ENCODE measurements around the gene LTBP4.
A peak's percentile ranks its signal among the peaks of the same experiment; 100 is the strongest.

GRCh38 chr19:40594657-40595091 lies 6.5 kb upstream of the LTBP4 start:
- TF ChIP-seq, protein P1, sequence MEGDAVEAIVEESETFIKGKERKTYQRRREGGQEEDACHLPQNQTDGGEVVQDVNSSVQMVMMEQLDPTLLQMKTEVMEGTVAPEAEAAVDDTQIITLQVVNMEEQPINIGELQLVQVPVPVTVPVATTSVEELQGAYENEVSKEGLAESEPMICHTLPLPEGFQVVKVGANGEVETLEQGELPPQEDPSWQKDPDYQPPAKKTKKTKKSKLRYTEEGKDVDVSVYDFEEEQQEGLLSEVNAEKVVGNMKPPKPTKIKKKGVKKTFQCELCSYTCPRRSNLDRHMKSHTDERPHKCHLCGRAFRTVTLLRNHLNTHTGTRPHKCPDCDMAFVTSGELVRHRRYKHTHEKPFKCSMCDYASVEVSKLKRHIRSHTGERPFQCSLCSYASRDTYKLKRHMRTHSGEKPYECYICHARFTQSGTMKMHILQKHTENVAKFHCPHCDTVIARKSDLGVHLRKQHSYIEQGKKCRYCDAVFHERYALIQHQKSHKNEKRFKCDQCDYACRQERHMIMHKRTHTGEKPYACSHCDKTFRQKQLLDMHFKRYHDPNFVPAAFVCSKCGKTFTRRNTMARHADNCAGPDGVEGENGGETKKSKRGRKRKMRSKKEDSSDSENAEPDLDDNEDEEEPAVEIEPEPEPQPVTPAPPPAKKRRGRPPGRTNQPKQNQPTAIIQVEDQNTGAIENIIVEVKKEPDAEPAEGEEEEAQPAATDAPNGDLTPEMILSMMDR (optimal IDR thresholded peaks at IDR 0.05 in 1 of 3, IDR thresholded peaks at IDR 0.05 in 1 of 3, conservative IDR thresholded peaks at IDR 0.05 in 1 of 3; ENCODE audit: extremely low read depth in 1 of 3, insufficient read depth in 2 of 3, low read length in 3 of 3), result peak; percentile 25 to 44 (median 34)
- TF ChIP-seq EZH2 (IDR thresholded peaks at IDR 0.05; ENCODE audit: low read length), result no peak
